Measurements from ENCODE around the gene SRSF10.

The SRSF10 gene

DNA sequence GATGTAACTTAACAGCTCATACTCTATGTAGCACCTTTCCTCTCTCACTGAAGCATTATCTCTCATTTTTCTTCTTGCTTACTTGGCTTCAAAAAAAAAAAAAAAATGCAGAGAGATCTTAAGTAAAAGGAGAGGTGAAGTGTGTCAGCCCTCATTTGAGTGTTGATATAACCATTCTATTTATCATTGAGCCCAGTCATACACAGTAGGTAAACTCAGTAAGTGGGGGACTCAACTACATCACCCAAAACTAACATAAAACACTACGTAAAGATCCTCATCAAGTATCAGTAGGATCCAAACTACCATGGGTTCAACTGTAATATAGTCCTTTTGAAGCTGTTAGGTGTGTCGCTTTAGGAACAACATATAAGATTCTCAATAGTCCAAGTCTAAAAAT is 12.3 kb downstream of the SRSF10 start:
- TF ChIP-seq CTCF (conservative IDR thresholded peaks at IDR 0.05; ENCODE audit: low read length) (no peak), EZH2phosphoT487 (IDR thresholded peaks at IDR 0.05; ENCODE audit: borderline replicate concordance) (no peak)

DNA sequence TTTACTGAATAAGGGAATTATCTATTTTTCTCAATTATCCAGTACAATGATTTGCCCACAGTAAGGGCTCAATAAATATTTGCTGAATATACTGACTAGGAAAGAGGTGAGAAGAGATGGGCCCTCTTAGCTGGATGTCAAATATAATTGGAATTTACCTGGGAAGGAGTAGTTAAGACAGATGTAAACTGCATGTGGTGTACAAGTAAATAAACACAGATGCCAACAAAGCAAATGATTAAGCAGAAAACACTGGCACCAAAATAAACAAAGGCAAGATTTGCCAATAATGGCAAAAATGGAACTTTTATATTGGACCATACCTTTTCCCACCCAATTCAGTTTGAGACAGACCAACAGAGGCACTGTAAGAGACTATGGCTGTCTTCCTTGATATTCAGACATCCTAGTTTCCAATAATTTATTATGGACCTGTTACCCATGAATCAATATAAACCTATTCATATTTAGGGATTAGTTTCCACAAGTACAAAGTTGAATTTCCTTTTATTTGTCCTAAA is 13.1 kb downstream of the SRSF10 start:
- no peaks in the 10 kb centered on the region for H3K27me3 ChIP-seq (ENCODE audit: insufficient read depth, low read length, poor library complexity, severe bottlenecking)
- no peaks in the 10 kb centered on the region for H3K9me3 ChIP-seq (ENCODE audit: insufficient read depth, low read depth, low read length)
- peaks cover 83% of the 10 kb centered on the region for H4K20me1 ChIP-seq (ENCODE audit: insufficient read depth, low read length, poor library complexity, severe bottlenecking)
- no peak for TF ChIP-seq CTCF (conservative IDR thresholded peaks at IDR 0.05; ENCODE audit: low read length)
- no peak for TF ChIP-seq EZH2phosphoT487 (IDR thresholded peaks at IDR 0.05; ENCODE audit: borderline replicate concordance)
- H3K4me2 ChIP-seq (ENCODE audit: low read depth, low read length, poor library complexity, severe bottlenecking): no peak overlapping the region
- H3K9ac ChIP-seq (ENCODE audit: low read depth, low read length, poor library complexity, severe bottlenecking): no peak overlapping the region
- H3K9me2 ChIP-seq (replicated peaks; ENCODE audit: low read depth, low read length): no peaks in the 10 kb centered on the region
- peaks cover 82% of the 10 kb centered on the region for H3K36me3 ChIP-seq (ENCODE audit: insufficient read depth, low read length)
- H3K4me1 ChIP-seq (ENCODE audit: insufficient read depth, low read length, poor library complexity, severe bottlenecking): peaks cover 7% of the 10 kb centered on the region
- H3F3A ChIP-seq (ENCODE audit: low read depth): peaks cover 14% of the 10 kb centered on the region
- no peak overlapping the region for H3K4me3 ChIP-seq (ENCODE audit: low read length, poor library complexity, severe bottlenecking)
- no peak overlapping the region for H2AFZ ChIP-seq (ENCODE audit: low read length)
- H3K79me2 ChIP-seq (ENCODE audit: insufficient read depth, low read length): peaks cover 95% of the 10 kb centered on the region

More for the DNA sequence above, 12.3 kb downstream of the SRSF10 start:
- Histone ChIP-seq H3F3A (ENCODE audit: low read depth) (peaks cover 14% of the 10 kb centered on the region), H3K9me3 (ENCODE audit: insufficient read depth, low read depth, low read length) (no peaks in the 10 kb centered on the region), H3K79me2 (ENCODE audit: insufficient read depth, low read length) (peaks cover 98% of the 10 kb centered on the region), H2AFZ (ENCODE audit: low read length) (no peak overlapping the region), H3K4me3 (ENCODE audit: low read length, poor library complexity, severe bottlenecking) (no peak overlapping the region), H3K4me2 (ENCODE audit: low read depth, low read length, poor library complexity, severe bottlenecking) (no peak overlapping the region), H3K36me3 (ENCODE audit: insufficient read depth, low read length) (peaks cover 85% of the 10 kb centered on the region), H3K27me3 (ENCODE audit: insufficient read depth, low read length, poor library complexity, severe bottlenecking) (no peaks in the 10 kb centered on the region), H3K9me2 (replicated peaks; ENCODE audit: low read depth, low read length) (no peaks in the 10 kb centered on the region), H4K20me1 (ENCODE audit: insufficient read depth, low read length, poor library complexity, severe bottlenecking) (peaks cover 89% of the 10 kb centered on the region), H3K9ac (ENCODE audit: low read depth, low read length, poor library complexity, severe bottlenecking) (no peak overlapping the region), H3K4me1 (ENCODE audit: insufficient read depth, low read length, poor library complexity, severe bottlenecking) (peaks cover 7% of the 10 kb centered on the region)

GRCh38 chr1:23964790-23965740 is 15.1 kb downstream of the SRSF10 start:
- Histone ChIP-seq H3K79me2 (ENCODE audit: insufficient read depth, low read length) (peaks cover 95% of the 10 kb centered on the region), H3K27me3 (ENCODE audit: insufficient read depth, low read length, poor library complexity, severe bottlenecking) (no peaks in the 10 kb centered on the region), H3K9ac (ENCODE audit: low read depth, low read length, poor library complexity, severe bottlenecking) (no peak overlapping the region), H3K9me3 (ENCODE audit: insufficient read depth, low read depth, low read length) (no peaks in the 10 kb centered on the region), H4K20me1 (ENCODE audit: insufficient read depth, low read length, poor library complexity, severe bottlenecking) (peaks cover 79% of the 10 kb centered on the region), H3K4me1 (ENCODE audit: insufficient read depth, low read length, poor library complexity, severe bottlenecking) (peaks cover 12% of the 10 kb centered on the region), H3K9me2 (replicated peaks; ENCODE audit: low read depth, low read length) (no peaks in the 10 kb centered on the region), H2AFZ (ENCODE audit: low read length) (no peak overlapping the region), H3K4me2 (ENCODE audit: low read depth, low read length, poor library complexity, severe bottlenecking) (peak overlapping the region; percentile 5), H3K4me3 (ENCODE audit: low read length, poor library complexity, severe bottlenecking) (no peak overlapping the region), H3F3A (ENCODE audit: low read depth) (peaks cover 14% of the 10 kb centered on the region), H3K36me3 (ENCODE audit: insufficient read depth, low read length) (peaks cover 77% of the 10 kb centered on the region)
- TF ChIP-seq EZH2phosphoT487 (IDR thresholded peaks at IDR 0.05; ENCODE audit: borderline replicate concordance) (no peak), CTCF (conservative IDR thresholded peaks at IDR 0.05; ENCODE audit: low read length) (no peak)

All from Loucy (cell line).